SU-DHL-6 (cell line): ENCODE data around the gene MMRN1.

Source experiments
- H2AFZ ChIP-seq: fragments of 200-600 bp; sonication (generic); 2 replicates; pipeline ENCODE4 v1.6.1; 2014; ENCODE audit warnings: low read depth, mild to moderate bottlenecking, moderate library complexity, mixed read lengths, antibody characterized with exemption, low read length; ENCODE audit not compliant: severe bottlenecking
- H3F3A ChIP-seq: fragments of 200-600 bp; shearing (Covaris generic); 2 replicates; pipeline ENCODE4 v1.6.0; 2016; ENCODE audit warnings: antibody characterized with exemption, mild to moderate bottlenecking; ENCODE audit not compliant: insufficient read depth
- H3K27ac ChIP-seq: fragments of 200-600 bp; sonication (generic); 2 replicates; pipeline ENCODE4 v1.5.1; 2016; ENCODE audit warnings: low read depth, mild to moderate bottlenecking, low read length, moderate library complexity, mixed read lengths
- H3K27me3 ChIP-seq: fragments of 200-600 bp; sonication (generic), shearing (Covaris generic); 2 replicates; pipeline ENCODE4 v1.6.0; 2014; ENCODE audit warnings: mild to moderate bottlenecking, low read length
- H3K36me3 ChIP-seq: fragments of 200-600 bp; sonication (generic); 2 replicates; pipeline ENCODE4 v1.6.1; 2014; ENCODE audit warnings: mild to moderate bottlenecking, low read length, mixed read lengths
- H3K4me2 ChIP-seq: fragments of 300-600, 200-600 bp; shearing (Covaris generic), sonication (generic); 2 replicates; pipeline ENCODE4 v1.6.0; 2014; ENCODE audit warnings: low read length, low read depth, mild to moderate bottlenecking; ENCODE audit not compliant: poor library complexity, severe bottlenecking
- H3K4me3 ChIP-seq: fragments of 200-600 bp; sonication (generic); 2 replicates; pipeline ENCODE4 v1.5.1; 2014; ENCODE audit warnings: antibody characterized with exemption, low read length, mild to moderate bottlenecking, mixed read lengths; ENCODE audit not compliant: insufficient read depth, poor library complexity, severe bottlenecking
- H3K79me2 ChIP-seq: fragments of 200-600 bp; sonication (generic); 2 replicates; pipeline ENCODE4 v1.6.1; 2014; ENCODE audit warnings: mild to moderate bottlenecking, low read length, moderate library complexity; ENCODE audit not compliant: insufficient read depth
- H3K9ac ChIP-seq: fragments of 200-600 bp; sonication (generic); 2 replicates; pipeline ENCODE4 v1.7.0; 2014; ENCODE audit warnings: mild to moderate bottlenecking, low read length
- H3K9me2 ChIP-seq: fragments of 200-600 bp; sonication (generic); replicated peaks from 2 replicates; pipeline ENCODE4 v1.6.1; 2014; ENCODE audit warnings: low read length; ENCODE audit not compliant: insufficient read depth
- H3K9me3 ChIP-seq: fragments of 200-600 bp; sonication (generic); 2 replicates; pipeline ENCODE4 v1.6.1; 2014; ENCODE audit warnings: low read length, mixed read lengths; ENCODE audit not compliant: insufficient read depth
- H4K20me1 ChIP-seq: fragments of 200-600 bp; sonication (generic); 2 replicates; pipeline ENCODE4 v1.6.1; 2014; ENCODE audit warnings: low read depth, mild to moderate bottlenecking, antibody characterized with exemption, low read length, moderate library complexity, mixed read lengths
- CTCF ChIP-seq: fragments of 200-600 bp; sonication (generic); IDR thresholded peaks from one replicate; pipeline ENCODE4 v1.5.1; 2017; ENCODE audit warnings: antibody characterized with exemption, mild to moderate bottlenecking, low read length, moderate library complexity; ENCODE audit not compliant: insufficient read depth, poor library complexity, severe bottlenecking
- EZH2phosphoT487 ChIP-seq: fragments of 200-600 bp; sonication (generic), shearing (Covaris generic); conservative IDR thresholded peaks from 2 replicates; pipeline ENCODE4 v1.6.1; 2018; ENCODE audit warnings: mild to moderate bottlenecking, antibody characterized with exemption, low read length, moderate library complexity, mixed read lengths

The MMRN1 gene

GRCh38 chr4:89904524-89904923 is 9.9 kb downstream of the MMRN1 start:
- H3K4me3 ChIP-seq = no peak overlapping the region
- no peaks in the 10 kb centered on the region for H3K9me2 ChIP-seq
- no peaks in the 10 kb centered on the region for H3K79me2 ChIP-seq
- H3F3A ChIP-seq = no peaks in the 10 kb centered on the region
- no peak overlapping the region for H3K4me2 ChIP-seq
- H4K20me1 ChIP-seq = no peaks in the 10 kb centered on the region
- no peak overlapping the region for H3K27ac ChIP-seq
- H3K27me3 ChIP-seq = no peaks in the 10 kb centered on the region
- no peaks in the 10 kb centered on the region for H3K36me3 ChIP-seq
- TF ChIP-seq CTCF = no peak
- no peaks in the 10 kb centered on the region for H3K9me3 ChIP-seq
- H2AFZ ChIP-seq = no peak overlapping the region
- H3K9ac ChIP-seq = no peak overlapping the region

DNA sequence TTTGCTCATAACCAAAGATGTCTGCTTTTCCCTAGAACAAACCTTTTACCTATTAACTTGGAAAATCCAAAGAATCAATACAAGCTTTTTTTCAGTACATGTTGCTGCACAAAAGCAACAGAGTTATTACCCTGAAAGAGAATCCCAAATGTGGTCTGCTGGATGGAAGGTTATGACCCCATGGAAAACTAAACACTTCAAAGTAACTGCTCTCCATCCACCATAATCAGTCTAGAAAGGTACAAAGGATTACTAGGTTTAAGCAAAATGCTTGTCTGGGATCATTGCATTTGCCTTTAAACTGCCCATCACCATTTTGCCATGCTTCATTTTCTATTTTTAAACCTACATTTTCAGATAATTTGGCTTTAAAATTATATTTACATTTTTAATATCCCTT is 11.7 kb downstream of the MMRN1 start:
- H3K9me3 ChIP-seq = no peaks in the 10 kb centered on the region
- H4K20me1 ChIP-seq = no peaks in the 10 kb centered on the region
- TF ChIP-seq EZH2phosphoT487 = no peak
- TF ChIP-seq CTCF = no peak
- H3F3A ChIP-seq = no peaks in the 10 kb centered on the region
- no peak overlapping the region for H3K4me3 ChIP-seq
- H3K79me2 ChIP-seq = no peaks in the 10 kb centered on the region
- no peak overlapping the region for H3K27ac ChIP-seq
- H3K27me3 ChIP-seq = no peaks in the 10 kb centered on the region
- no peak overlapping the region for H3K9ac ChIP-seq
- H3K36me3 ChIP-seq = no peaks in the 10 kb centered on the region
- no peaks in the 10 kb centered on the region for H3K9me2 ChIP-seq
- H2AFZ ChIP-seq = no peak overlapping the region
- H3K4me2 ChIP-seq = no peak overlapping the region

GRCh38 chr4:89906777-89907521 is 12.3 kb downstream of the MMRN1 start:
- Histone ChIP-seq H3K27me3 (no peaks in the 10 kb centered on the region), H3K36me3 (no peaks in the 10 kb centered on the region), H2AFZ (no peak overlapping the region), H3F3A (no peaks in the 10 kb centered on the region), H4K20me1 (no peaks in the 10 kb centered on the region), H3K79me2 (no peaks in the 10 kb centered on the region), H3K9me3 (no peaks in the 10 kb centered on the region), H3K4me3 (no peak overlapping the region), H3K9ac (no peak overlapping the region), H3K27ac (no peak overlapping the region), H3K4me2 (no peak overlapping the region), H3K9me2 (no peaks in the 10 kb centered on the region)
- TF ChIP-seq CTCF = no peak
- no peak for TF ChIP-seq EZH2phosphoT487
